GM12878 (cell line): ENCODE results near the gene TSHZ2. TPM values are rescaled to one million over a fixed set of nuclear protein-coding genes. Genes with fewer than 3 reads are reported as not detected.

Experiments used
- ATAC-seq: fragments of 200-7000 bp; cut with Tn5 transposase; 3 replicates; pipeline ENCODE4 v1.9.1; 2020; ENCODE audit warnings: mild to moderate bottlenecking, moderate library complexity
- BruUV-seq: library from RNA; stranded (reverse); fragments of 400-500 nt; replicated peaks from 2 replicates; lab custom pipeline; 2021; lab: Mats Ljungman, UMichigan
- CTCF ChIA-PET: fragments of 300-600 bp; sonication (Branson Sonifier 250); formaldehyde crosslinking; extraction: SDS; loops from one replicate; lab custom pipeline; 2021; ENCODE audit warnings: inconsistent platforms; lab: Yijun Ruan, JAX
- POLR2A ChIA-PET: fragments of 350-600 bp; formaldehyde crosslinking; extraction: SDS; loops from one replicate; lab custom pipeline; 2021; ENCODE audit warnings: inconsistent platforms; lab: Charles Lee
- RAD21 ChIA-PET: fragments of 300-600 bp; sonication (Branson Sonifier 250); formaldehyde crosslinking; loops from one replicate; lab custom pipeline; 2023; ENCODE audit warnings: antibody characterized with exemption; ENCODE audit not compliant: unreplicated experiment; lab: Charles Lee
- SMC1A ChIA-PET: fragments of 300-600 bp; sonication (Branson Sonifier 250); formaldehyde crosslinking; loops from one replicate; lab custom pipeline; 2023; ENCODE audit not compliant: unreplicated experiment, uncharacterized antibody; lab: Charles Lee
- DNase-seq: peaks from one replicate; pipeline ENCODE4 v3.0.0-alpha.2; 2011; ENCODE audit warnings: low read depth, low spot score
- FAIRE-seq: peaks from 3 replicates; lab custom pipeline; 2011; peaks lifted over from hg19 to GRCh38; lab: Jason Lieb, UNC
- H2AFZ ChIP-seq: 2 replicates; pipeline ENCODE4 v1.6.0; 2011; ENCODE audit warnings: low read depth, low read length, control low read depth; ENCODE audit not compliant: control insufficient read depth
- H3K27ac ChIP-seq: 2 replicates; pipeline ENCODE4 v1.5.1; 2011; ENCODE audit warnings: control low read depth; ENCODE audit not compliant: control insufficient read depth, insufficient read depth
- H3K27me3 ChIP-seq, 2 experiments: replicated peaks in 1 of 2; 2 replicates each; pipeline versions ENCODE4 v1.6.0 to v1.6.1; 2011; ENCODE audit warnings: low read length in 1 of 2; ENCODE audit not compliant: control insufficient read depth in 2 of 2, insufficient read depth in 2 of 2
- H3K36me3 ChIP-seq, 2 experiments: 2 replicates each; pipeline ENCODE4 v1.5.1; 2011; ENCODE audit warnings: low read length in 1 of 2; ENCODE audit not compliant: control insufficient read depth in 2 of 2, insufficient read depth in 2 of 2
- H3K4me1 ChIP-seq: 2 replicates; pipeline ENCODE4 v1.6.1; 2011; ENCODE audit warnings: mild to moderate bottlenecking, low read length, moderate library complexity, mixed read lengths; ENCODE audit not compliant: control insufficient read depth, insufficient read depth
- H3K4me2 ChIP-seq: 2 replicates; pipeline ENCODE4 v1.6.0; 2011; ENCODE audit warnings: control low read depth; ENCODE audit not compliant: control insufficient read depth, insufficient read depth
- H3K4me3 ChIP-seq: fragments of 200-600 bp; sonication (generic); 2 replicates; pipeline ENCODE4 v1.5.1; 2016
- H3K79me2 ChIP-seq: 2 replicates; pipeline ENCODE4 v1.6.0; 2011; ENCODE audit warnings: low read length; ENCODE audit not compliant: control insufficient read depth, insufficient read depth
- H3K9ac ChIP-seq: 2 replicates; pipeline ENCODE4 v1.8.0; 2011; ENCODE audit warnings: low read length, control low read depth, mixed read lengths; ENCODE audit not compliant: control insufficient read depth, insufficient read depth
- H3K9me3 ChIP-seq: replicated peaks from 3 replicates; pipeline ENCODE4 v1.5.1; 2011; ENCODE audit warnings: mild to moderate bottlenecking, low read length; ENCODE audit not compliant: control insufficient read depth, insufficient read depth
- H4K20me1 ChIP-seq: 2 replicates; pipeline ENCODE4 v1.6.0; 2011; ENCODE audit not compliant: control insufficient read depth, insufficient read depth
- RAD21 ChIP-seq: IDR thresholded peaks from 2 replicates; pipeline ENCODE4 v1.6.1; 2011; ENCODE audit warnings: mild to moderate bottlenecking, low read depth, low read length, moderate library complexity; ENCODE audit not compliant: insufficient read depth
- YY1 ChIP-seq: IDR thresholded peaks from 2 replicates; pipeline ENCODE4 v1.6.1; 2011; ENCODE audit warnings: low read depth, mild to moderate bottlenecking, low read length
- WGBS: methylation state at CpG from one replicate; pipeline ENCODE4 v1.1.6; 2016; ENCODE audit warnings: low lambda C conversion rate; ENCODE audit not compliant: insufficient replicate concordance, insufficient coverage; ENCODE audit errors: missing lambda C conversion rate; 5-methylcytosine and 5-hydroxymethylcytosine counted together
- in situ Hi-C: fragments of 300-500 bp; cut with MboI; formaldehyde crosslinking; loops from 9 replicates; pipeline ENCODE4 v1.14.3; 2018; ENCODE audit warnings: mixed read lengths
- intact Hi-C: fragments of 100-400 bp; cut with micrococcal nuclease; formaldehyde crosslinking; loops from one replicate; pipeline ENCODE4 v1.14.2; 2022; ENCODE audit not compliant: unreplicated experiment
- polyA plus RNA-seq, 11 experiments: library from polyadenylated mRNA; depleted of rRNA in 4 of 11; unstranded in 6 of 11; stranded (reverse) in 5 of 11; fragments of >200 nt; fragmentation: Nextera tagmentation in 4 of 11; fragmentation: Illumina TruSeq in 1 of 11; extraction: Ambion mirVana in 4 of 11; extraction: Trizol in 1 of 11; gene quantifications; 1 replicate in 1 of 11; 2 replicates in 10 of 11; pipeline versions ENCODE4 v1.2.1 to v1.2.3, GENCODE V29; 2011 to 2016; ENCODE audit warnings: inconsistent platforms in 2 of 11, missing spikeins in 2 of 11, low read depth in 1 of 11
- total RNA-seq, 4 experiments: library from RNA; depleted of rRNA in 3 of 4; stranded (reverse); fragments of >200 nt in 3 of 4; fragmentation: Illumina TruSeq in 1 of 4; extraction: Trizol in 1 of 4; gene quantifications; 2 replicates each; pipeline versions ENCODE4 v1.2.1 to v1.2.3, GENCODE V29; 2013 to 2021
- TF ChIP-seq, protein P1 (sequence below), 3 experiments: IDR thresholded peaks in 2 of 3; conservative IDR thresholded peaks in 1 of 3; 2 replicates each; pipeline ENCODE4 v1.5.1; 2011; ENCODE audit warnings: low read depth in 3 of 3, low read length in 3 of 3, mild to moderate bottlenecking in 3 of 3, control low read depth in 2 of 3, moderate library complexity in 2 of 3, inconsistent platforms in 1 of 3, mixed read lengths in 1 of 3; ENCODE audit not compliant: control insufficient read depth in 2 of 3, insufficient read depth in 1 of 3; ENCODE audit errors: extremely low read depth in 1 of 3

The TSHZ2 gene
- total and polyA plus RNA-seq, 10 of the 15 experiments (the other 5 are each of a cell fraction or from before 2014, with no cell fraction given) = 0.01 to 0.86 (median 0.13) TPM; not detected in 2

DNA sequence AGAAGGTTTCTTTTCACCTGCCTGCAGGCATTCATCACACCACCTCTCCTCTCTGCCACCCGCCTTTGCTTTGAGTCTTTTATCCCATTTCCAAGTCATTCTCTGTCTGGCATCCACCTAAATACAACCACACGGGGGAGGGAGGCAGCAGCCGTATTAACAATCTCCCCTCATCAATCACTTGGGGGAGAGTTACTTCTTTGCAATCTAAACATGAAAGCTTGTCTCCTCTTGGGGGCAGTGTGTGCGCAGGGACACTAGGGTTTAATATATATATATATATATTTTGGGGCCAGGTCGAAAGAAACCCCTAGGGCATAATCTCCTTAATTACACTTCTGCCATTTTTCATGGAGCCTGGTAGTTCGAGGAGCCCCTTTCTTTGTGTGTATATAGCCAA lies 214.5 kb downstream of the TSHZ2 start:
- H3K79me2 ChIP-seq = no peaks in the 10 kb centered on the region
- ATAC-seq = no peak
- CTCF ChIA-PET = interaction anchor here (1.2 kb wide), 2 partner anchors 29 to 30 kb away, joined by 3 to 5 read pairs; no protein-coding TSS in a partner anchor
- no peak overlapping the region for H3K27ac ChIP-seq
- TF ChIP-seq YY1 = no peak
- peak; percentile 19; the same call in 1 of the 2 replicates for TF ChIP-seq RAD21
- TF ChIP-seq, protein P1, sequence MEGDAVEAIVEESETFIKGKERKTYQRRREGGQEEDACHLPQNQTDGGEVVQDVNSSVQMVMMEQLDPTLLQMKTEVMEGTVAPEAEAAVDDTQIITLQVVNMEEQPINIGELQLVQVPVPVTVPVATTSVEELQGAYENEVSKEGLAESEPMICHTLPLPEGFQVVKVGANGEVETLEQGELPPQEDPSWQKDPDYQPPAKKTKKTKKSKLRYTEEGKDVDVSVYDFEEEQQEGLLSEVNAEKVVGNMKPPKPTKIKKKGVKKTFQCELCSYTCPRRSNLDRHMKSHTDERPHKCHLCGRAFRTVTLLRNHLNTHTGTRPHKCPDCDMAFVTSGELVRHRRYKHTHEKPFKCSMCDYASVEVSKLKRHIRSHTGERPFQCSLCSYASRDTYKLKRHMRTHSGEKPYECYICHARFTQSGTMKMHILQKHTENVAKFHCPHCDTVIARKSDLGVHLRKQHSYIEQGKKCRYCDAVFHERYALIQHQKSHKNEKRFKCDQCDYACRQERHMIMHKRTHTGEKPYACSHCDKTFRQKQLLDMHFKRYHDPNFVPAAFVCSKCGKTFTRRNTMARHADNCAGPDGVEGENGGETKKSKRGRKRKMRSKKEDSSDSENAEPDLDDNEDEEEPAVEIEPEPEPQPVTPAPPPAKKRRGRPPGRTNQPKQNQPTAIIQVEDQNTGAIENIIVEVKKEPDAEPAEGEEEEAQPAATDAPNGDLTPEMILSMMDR (IDR thresholded peaks at IDR 0.05 in 2 of 3, conservative IDR thresholded peaks at IDR 0.05 in 1 of 3; ENCODE audit: control insufficient read depth in 2 of 3, extremely low read depth in 1 of 3, insufficient read depth in 1 of 3, low read depth in 3 of 3, low read length in 3 of 3) = 0 out of 6 replicates have a peak, but pooled peaks of 1 of the 3 experiments have one; percentile 3
- TF ChIP-seq, all 136 proteins: peak for 2
- in situ Hi-C loops = no loop called here
- 29% methylated on average over 6 of the region's 6 CpGs for WGBS
- DNase-seq = no peak
- H3K4me2 ChIP-seq = no peak overlapping the region
- RAD21 ChIA-PET = no interaction called here
- intact Hi-C loops = no loop called here
- BruUV-seq = no TSS peak
- FAIRE-seq = no peak
- no peaks in the 10 kb centered on the region for H3K9me3 ChIP-seq
- no peak overlapping the region for H3K9ac ChIP-seq
- H3K4me3 ChIP-seq = no peak overlapping the region
- SMC1A ChIA-PET = interaction anchor here (0.7 kb wide), 1 partner anchor 15 kb away, joined by 3 read pairs; no protein-coding TSS in a partner anchor
- peaks cover 6% of the 10 kb centered on the region; the same call in 1 of the 2 replicates for H3K4me1 ChIP-seq
- no peaks in the 10 kb centered on the region for H3K27me3 ChIP-seq
- H3K36me3 ChIP-seq = no peaks in the 10 kb centered on the region
- no peaks in the 10 kb centered on the region for H4K20me1 ChIP-seq
- POLR2A ChIA-PET = no interaction called here
- H2AFZ ChIP-seq = no peak overlapping the region
